ENCODE results near the gene ATF6B.
"Not testable (repeated sequence)": the region's sequence is repeated elsewhere in the genome, so short reads cannot be mapped to it uniquely, and the experiment has no call there.

The ATF6B gene

GRCh38 chr6:32081168-32081990 is 46.7 kb downstream of the ATF6B start:
- DNase-seq (ENCODE audit: low read depth): no peak

GRCh38 chr6:32079566-32080290 is 48.3 kb downstream of the ATF6B start:
- no peak for DNase-seq (ENCODE audit: low read depth)

- DNase-seq (ENCODE audit: low read depth): no peak
These were observed 51.7 kb downstream of the ATF6B start for GRCh38 chr6:32076321-32076809.

- no peak for DNase-seq (ENCODE audit: low read depth)
These were observed 52.3 kb downstream of the ATF6B start for GRCh38 chr6:32075781-32076180.

DNA sequence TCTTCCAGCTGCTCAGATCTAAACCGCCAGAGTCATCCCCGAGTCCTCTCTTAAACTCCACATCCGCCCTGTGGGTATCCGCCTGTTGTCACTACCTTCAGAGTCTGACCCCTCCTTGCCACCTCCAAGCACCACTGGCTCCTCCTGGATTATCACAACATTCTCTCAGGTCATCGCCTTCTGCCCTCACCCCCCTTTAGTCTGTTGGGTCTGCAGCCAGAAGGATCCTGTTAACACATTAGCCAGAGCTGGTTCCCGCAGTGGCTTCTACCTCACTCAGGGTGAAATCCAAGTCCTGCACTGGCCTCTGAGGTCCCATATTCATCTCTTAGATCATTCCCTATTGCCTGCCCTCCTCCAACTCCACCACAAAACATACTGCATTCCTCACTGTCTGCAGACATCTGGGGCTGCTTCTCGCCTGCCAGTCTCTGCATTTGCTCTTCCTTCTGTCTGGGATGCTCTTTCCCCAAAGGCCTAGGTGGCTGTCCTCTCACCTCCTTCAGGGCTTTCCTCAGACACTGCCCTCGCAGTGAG is 53.0 kb downstream of the ATF6B start:
- no peak for DNase-seq (ENCODE audit: low read depth)

DNA sequence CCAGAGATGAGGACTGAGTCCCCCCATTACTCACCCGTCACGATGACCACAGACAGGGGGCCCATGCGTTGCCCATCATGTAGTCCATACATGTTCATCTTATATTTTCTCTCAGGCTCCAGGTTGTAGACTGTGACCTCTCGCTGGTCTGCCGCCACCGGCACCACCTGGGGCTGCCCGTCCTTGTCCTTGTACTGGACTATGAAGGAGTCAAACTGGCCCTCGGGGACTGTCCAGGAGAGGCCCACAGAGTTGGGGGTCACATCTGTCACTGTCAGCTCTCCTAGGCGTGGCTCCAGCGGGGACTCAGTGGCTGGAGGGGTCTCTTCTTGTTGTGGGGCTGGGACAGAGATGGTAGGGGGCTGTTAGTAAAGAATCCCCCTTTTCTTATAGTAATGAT is 54.4 kb downstream of the ATF6B start:
- DNase-seq (ENCODE audit: low read depth): no peak

GRCh38 chr6:32073101-32073500 is 54.9 kb downstream of the ATF6B start:
- no peak for DNase-seq (ENCODE audit: low read depth)

DNA sequence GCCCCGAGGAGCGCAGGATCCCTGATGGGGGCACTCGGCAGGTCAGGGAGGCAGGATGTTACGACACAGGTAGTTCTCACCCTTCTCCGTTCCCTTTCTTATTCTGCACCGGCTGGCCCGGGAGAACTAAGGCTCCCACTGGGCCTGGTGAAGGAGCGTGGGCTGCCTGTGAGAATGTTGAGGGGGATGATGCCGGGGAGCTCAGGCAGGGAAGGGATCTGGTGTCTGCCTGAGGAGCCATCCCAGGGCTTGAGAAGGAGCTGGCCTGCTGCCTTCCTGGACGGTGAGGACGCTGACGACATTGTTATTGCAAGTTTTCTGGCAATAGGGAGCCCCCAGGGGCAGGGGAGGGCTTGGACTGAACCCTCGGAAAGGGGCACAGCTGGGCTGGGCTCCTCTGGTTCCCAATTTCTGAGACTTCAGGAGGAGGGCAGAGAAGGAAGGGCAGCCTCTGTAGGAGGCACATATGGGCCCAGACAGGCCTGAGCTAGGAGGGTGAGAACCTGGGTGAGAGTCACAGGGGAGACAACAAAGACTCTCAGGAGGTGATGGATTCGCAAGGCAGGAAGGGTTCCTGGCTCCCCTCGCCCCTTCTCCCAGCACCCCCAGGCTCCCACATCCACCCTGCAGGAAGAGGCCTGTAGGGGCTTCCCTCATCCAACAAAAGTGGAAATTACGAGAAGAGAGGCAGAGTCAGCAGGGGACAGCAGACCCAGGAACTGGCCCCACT is 57.1 kb downstream of the ATF6B start:
- DNase-seq (ENCODE audit: low read depth): no peak

GRCh38 chr6:32069878-32070515 is 58.0 kb downstream of the ATF6B start:
- DNase-seq (ENCODE audit: low read depth): no peak

- no peak for DNase-seq (ENCODE audit: low read depth)
These were observed 58.6 kb downstream of the ATF6B start for GRCh38 chr6:32069460-32069859.

GRCh38 chr6:32068867-32069266 is 59.2 kb downstream of the ATF6B start:
- DNase-seq (ENCODE audit: low read depth): no peak

- not testable (repeated sequence) for DNase-seq (ENCODE audit: low read depth)
These were observed 59.7 kb downstream of the ATF6B start for GRCh38 chr6:32068315-32068714.

GRCh38 chr6:32067521-32067920 is 60.5 kb downstream of the ATF6B start:
- DNase-seq (ENCODE audit: low read depth): not testable (repeated sequence)

All from stimulated activated CD8-positive, alpha-beta memory T cell treated with anti-CD3 and anti-CD28 coated beads, Interleukin-12 subunit alpha, Interleukin-12 subunit beta, amount 100 ng/mL, for 4 hours (primary cell).